WTC11 (cell line): Measurements from ENCODE around the gene GALNTL6. TPM values are rescaled to one million over a fixed set of nuclear protein-coding genes. Genes with fewer than 3 reads are reported as not detected.

Experiments used
- ATAC-seq: fragments of 200-7000 bp; cut with Tn5 transposase; 2 replicates; pipeline ENCODE4 v1.10.0; 2021; ENCODE audit warnings: mild to moderate bottlenecking, moderate library complexity
- CTCF ChIA-PET: fragments of 300-600 bp; sonication (Branson Sonifier 250); formaldehyde crosslinking; loops from one replicate; lab custom pipeline; 2021; ENCODE audit warnings: antibody characterized with exemption; lab: Charles Lee
- POLR2A ChIA-PET: fragments of 350-600 bp; sonication (Branson Sonifier 250); formaldehyde crosslinking; loops from one replicate; lab custom pipeline; 2021; ENCODE audit warnings: antibody characterized with exemption; lab: Charles Lee
- DNase-seq: peaks from one replicate; pipeline ENCODE4 v3.0.0; 2021; ENCODE audit warnings: low spot score
- H3K27ac Mint-ChIP-seq: 2 replicates; pipeline ENCODE4 v1.8.0; 2021; ENCODE audit warnings: mixed read lengths
- H3K27me3 Mint-ChIP-seq: 2 replicates; pipeline ENCODE4 v1.8.0; 2021; ENCODE audit warnings: low read depth, mild to moderate bottlenecking, moderate library complexity, mixed read lengths
- H3K36me3 Mint-ChIP-seq: 2 replicates; pipeline ENCODE4 v1.8.0; 2021; ENCODE audit warnings: mixed read lengths
- H3K4me1 Mint-ChIP-seq: 2 replicates; pipeline ENCODE4 v1.8.0; 2022; ENCODE audit warnings: mixed read lengths
- H3K4me3 Mint-ChIP-seq: 2 replicates; pipeline ENCODE4 v1.8.0; 2021; ENCODE audit warnings: mild to moderate bottlenecking, moderate library complexity, mixed read lengths
- H3K9me3 Mint-ChIP-seq: 2 replicates; pipeline ENCODE4 v1.8.0; 2021; ENCODE audit warnings: mixed read lengths
- ATF1 ChIP-seq: sonication (generic); formaldehyde crosslinking; IDR thresholded peaks from 2 replicates; pipeline ENCODE4 v1.8.1; 2023; ENCODE audit warnings: mild to moderate bottlenecking, moderate library complexity, missing genetic modification reagents
- CREB1 ChIP-seq: sonication (generic); formaldehyde crosslinking; IDR thresholded peaks from 2 replicates; pipeline ENCODE4 v1.8.0; 2023; ENCODE audit warnings: mild to moderate bottlenecking, missing genetic modification reagents
- ERG ChIP-seq: fragments of 250-450 bp; sonication (Bioruptor Pico); IDR thresholded peaks from 2 replicates; pipeline ENCODE4 v1.8.0; 2021; ENCODE audit warnings: mild to moderate bottlenecking
- FOXJ3 ChIP-seq: sonication (generic); formaldehyde crosslinking; IDR thresholded peaks from 2 replicates; pipeline ENCODE4 v1.9.0; 2021; ENCODE audit warnings: missing genetic modification reagents, mild to moderate bottlenecking, borderline replicate concordance
- NFYB ChIP-seq: sonication (generic); formaldehyde crosslinking; conservative IDR thresholded peaks from 2 replicates; pipeline ENCODE4 v1.8.0; 2022; ENCODE audit warnings: low read depth, missing genetic modification reagents
- PRDM15 ChIP-seq: sonication (generic); formaldehyde crosslinking; IDR thresholded peaks from 2 replicates; pipeline ENCODE4 v1.8.0; 2022; ENCODE audit warnings: missing genetic modification reagents
- SMAD3 ChIP-seq: sonication (generic); formaldehyde crosslinking; IDR thresholded peaks from 2 replicates; pipeline ENCODE4 v1.8.0; 2022; ENCODE audit warnings: missing genetic modification reagents, mild to moderate bottlenecking, borderline replicate concordance
- SOX15 ChIP-seq: fragments of 250-450 bp; sonication (Bioruptor Pico); IDR thresholded peaks from 2 replicates; pipeline ENCODE4 v1.9.0; 2021; ENCODE audit warnings: mild to moderate bottlenecking
- USF2 ChIP-seq: sonication (generic); formaldehyde crosslinking; IDR thresholded peaks from 2 replicates; pipeline ENCODE4 v1.8.1; 2023; ENCODE audit warnings: mild to moderate bottlenecking, missing genetic modification reagents, moderate library complexity
- ZNF138 ChIP-seq: sonication (generic); formaldehyde crosslinking; conservative IDR thresholded peaks from 2 replicates; pipeline ENCODE4 v1.8.1; 2022; ENCODE audit warnings: mild to moderate bottlenecking, moderate library complexity, missing genetic modification reagents
- ZNF416 ChIP-seq: fragments of 250-450 bp; sonication (Bioruptor Pico); IDR thresholded peaks from 2 replicates; pipeline ENCODE4 v1.9.0; 2021; ENCODE audit warnings: mild to moderate bottlenecking, inconsistent platforms
- total RNA-seq: library from RNA; stranded (reverse); gene quantifications from 3 replicates; pipeline ENCODE4 v1.2.3, GENCODE V29; 2021
- TF ChIP-seq, protein P1 (sequence below): fragments of 250-450 bp; sonication (Bioruptor Pico); IDR thresholded peaks from 2 replicates; pipeline ENCODE4 v1.9.0; 2021; ENCODE audit warnings: mild to moderate bottlenecking, borderline replicate concordance
- TF ChIP-seq, protein P2 (sequence below): sonication (generic); formaldehyde crosslinking; IDR thresholded peaks from 2 replicates; pipeline ENCODE4 v1.8.1; 2022; ENCODE audit warnings: low read depth, missing genetic modification reagents, borderline replicate concordance
- TF ChIP-seq, protein P3 (sequence below): sonication (generic); formaldehyde crosslinking; IDR thresholded peaks from 2 replicates; pipeline ENCODE4 v1.8.0; 2022; ENCODE audit warnings: mild to moderate bottlenecking, missing genetic modification reagents
- TF ChIP-seq, protein P4 (sequence below): sonication (generic); formaldehyde crosslinking; IDR thresholded peaks from 2 replicates; pipeline ENCODE4 v1.8.1; 2022; ENCODE audit warnings: mild to moderate bottlenecking, missing genetic modification reagents, moderate library complexity, borderline replicate concordance

The GALNTL6 gene
- total RNA-seq, 1 experiment from 2014 or later = 0.24 TPM

DNA sequence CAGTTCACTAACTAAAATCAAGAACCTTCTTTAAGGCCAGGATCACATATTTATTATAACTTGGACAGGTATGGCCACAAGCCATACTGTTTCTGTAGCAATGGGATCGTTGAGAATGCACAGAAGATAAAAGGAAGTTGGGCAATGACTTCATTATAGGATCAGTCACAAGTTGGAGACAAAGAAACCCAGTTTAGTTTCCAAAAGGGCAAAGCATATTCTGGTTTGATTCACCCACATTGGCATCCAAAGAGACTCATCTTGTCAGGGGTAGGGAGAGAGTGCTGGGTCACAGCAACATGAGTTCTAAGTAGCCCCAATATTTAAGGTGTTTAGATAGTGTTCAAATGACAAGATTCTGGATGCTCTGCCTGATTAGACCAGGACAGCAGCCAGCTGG, 1038.3 kb downstream of the GALNTL6 start:
- ATAC-seq = no peak
- H3K36me3 Mint-ChIP-seq = no peaks in the 10 kb centered on the region
- H3K4me3 Mint-ChIP-seq = no peak overlapping the region
- H3K9me3 Mint-ChIP-seq = no peaks in the 10 kb centered on the region
- POLR2A ChIA-PET = no interaction called here
- TF ChIP-seq ERG (no peak), ATF1 (no peak), CREB1 (CRISPR knock-in tag) (no peak), PRDM15 (CRISPR knock-in tag) (no peak), ZNF416 (no peak), SMAD3 (CRISPR knock-in tag) (no peak), NFYB (CRISPR knock-in tag) (no peak), SOX15 (CRISPR knock-in tag) (no peak), FOXJ3 (no peak), ZNF138 (CRISPR knock-in tag) (no peak), USF2 (no peak)
- TF ChIP-seq, protein P1, sequence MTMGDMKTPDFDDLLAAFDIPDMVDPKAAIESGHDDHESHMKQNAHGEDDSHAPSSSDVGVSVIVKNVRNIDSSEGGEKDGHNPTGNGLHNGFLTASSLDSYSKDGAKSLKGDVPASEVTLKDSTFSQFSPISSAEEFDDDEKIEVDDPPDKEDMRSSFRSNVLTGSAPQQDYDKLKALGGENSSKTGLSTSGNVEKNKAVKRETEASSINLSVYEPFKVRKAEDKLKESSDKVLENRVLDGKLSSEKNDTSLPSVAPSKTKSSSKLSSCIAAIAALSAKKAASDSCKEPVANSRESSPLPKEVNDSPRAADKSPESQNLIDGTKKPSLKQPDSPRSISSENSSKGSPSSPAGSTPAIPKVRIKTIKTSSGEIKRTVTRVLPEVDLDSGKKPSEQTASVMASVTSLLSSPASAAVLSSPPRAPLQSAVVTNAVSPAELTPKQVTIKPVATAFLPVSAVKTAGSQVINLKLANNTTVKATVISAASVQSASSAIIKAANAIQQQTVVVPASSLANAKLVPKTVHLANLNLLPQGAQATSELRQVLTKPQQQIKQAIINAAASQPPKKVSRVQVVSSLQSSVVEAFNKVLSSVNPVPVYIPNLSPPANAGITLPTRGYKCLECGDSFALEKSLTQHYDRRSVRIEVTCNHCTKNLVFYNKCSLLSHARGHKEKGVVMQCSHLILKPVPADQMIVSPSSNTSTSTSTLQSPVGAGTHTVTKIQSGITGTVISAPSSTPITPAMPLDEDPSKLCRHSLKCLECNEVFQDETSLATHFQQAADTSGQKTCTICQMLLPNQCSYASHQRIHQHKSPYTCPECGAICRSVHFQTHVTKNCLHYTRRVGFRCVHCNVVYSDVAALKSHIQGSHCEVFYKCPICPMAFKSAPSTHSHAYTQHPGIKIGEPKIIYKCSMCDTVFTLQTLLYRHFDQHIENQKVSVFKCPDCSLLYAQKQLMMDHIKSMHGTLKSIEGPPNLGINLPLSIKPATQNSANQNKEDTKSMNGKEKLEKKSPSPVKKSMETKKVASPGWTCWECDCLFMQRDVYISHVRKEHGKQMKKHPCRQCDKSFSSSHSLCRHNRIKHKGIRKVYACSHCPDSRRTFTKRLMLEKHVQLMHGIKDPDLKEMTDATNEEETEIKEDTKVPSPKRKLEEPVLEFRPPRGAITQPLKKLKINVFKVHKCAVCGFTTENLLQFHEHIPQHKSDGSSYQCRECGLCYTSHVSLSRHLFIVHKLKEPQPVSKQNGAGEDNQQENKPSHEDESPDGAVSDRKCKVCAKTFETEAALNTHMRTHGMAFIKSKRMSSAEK (CRISPR knock-in tag) = no peak
- TF ChIP-seq, protein P2, sequence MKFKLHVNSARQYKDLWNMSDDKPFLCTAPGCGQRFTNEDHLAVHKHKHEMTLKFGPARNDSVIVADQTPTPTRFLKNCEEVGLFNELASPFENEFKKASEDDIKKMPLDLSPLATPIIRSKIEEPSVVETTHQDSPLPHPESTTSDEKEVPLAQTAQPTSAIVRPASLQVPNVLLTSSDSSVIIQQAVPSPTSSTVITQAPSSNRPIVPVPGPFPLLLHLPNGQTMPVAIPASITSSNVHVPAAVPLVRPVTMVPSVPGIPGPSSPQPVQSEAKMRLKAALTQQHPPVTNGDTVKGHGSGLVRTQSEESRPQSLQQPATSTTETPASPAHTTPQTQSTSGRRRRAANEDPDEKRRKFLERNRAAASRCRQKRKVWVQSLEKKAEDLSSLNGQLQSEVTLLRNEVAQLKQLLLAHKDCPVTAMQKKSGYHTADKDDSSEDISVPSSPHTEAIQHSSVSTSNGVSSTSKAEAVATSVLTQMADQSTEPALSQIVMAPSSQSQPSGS (CRISPR knock-in tag) = no peak
- TF ChIP-seq, protein P3, sequence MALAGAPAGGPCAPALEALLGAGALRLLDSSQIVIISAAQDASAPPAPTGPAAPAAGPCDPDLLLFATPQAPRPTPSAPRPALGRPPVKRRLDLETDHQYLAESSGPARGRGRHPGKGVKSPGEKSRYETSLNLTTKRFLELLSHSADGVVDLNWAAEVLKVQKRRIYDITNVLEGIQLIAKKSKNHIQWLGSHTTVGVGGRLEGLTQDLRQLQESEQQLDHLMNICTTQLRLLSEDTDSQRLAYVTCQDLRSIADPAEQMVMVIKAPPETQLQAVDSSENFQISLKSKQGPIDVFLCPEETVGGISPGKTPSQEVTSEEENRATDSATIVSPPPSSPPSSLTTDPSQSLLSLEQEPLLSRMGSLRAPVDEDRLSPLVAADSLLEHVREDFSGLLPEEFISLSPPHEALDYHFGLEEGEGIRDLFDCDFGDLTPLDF (CRISPR knock-in tag) = no peak
- TF ChIP-seq, protein P4, sequence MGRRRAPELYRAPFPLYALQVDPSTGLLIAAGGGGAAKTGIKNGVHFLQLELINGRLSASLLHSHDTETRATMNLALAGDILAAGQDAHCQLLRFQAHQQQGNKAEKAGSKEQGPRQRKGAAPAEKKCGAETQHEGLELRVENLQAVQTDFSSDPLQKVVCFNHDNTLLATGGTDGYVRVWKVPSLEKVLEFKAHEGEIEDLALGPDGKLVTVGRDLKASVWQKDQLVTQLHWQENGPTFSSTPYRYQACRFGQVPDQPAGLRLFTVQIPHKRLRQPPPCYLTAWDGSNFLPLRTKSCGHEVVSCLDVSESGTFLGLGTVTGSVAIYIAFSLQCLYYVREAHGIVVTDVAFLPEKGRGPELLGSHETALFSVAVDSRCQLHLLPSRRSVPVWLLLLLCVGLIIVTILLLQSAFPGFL (CRISPR knock-in tag) = no peak
- H3K27me3 Mint-ChIP-seq = no peaks in the 10 kb centered on the region
- CTCF ChIA-PET = no interaction called here
- no peaks in the 10 kb centered on the region for H3K4me1 Mint-ChIP-seq
- no peak for DNase-seq
- no peak overlapping the region for H3K27ac Mint-ChIP-seq
